T-helper 17 cell (primary cell): ENCODE data around the gene BHLHE40. TPM values are rescaled to one million over a fixed set of nuclear protein-coding genes. Genes with fewer than 3 reads are reported as not detected.

Source experiments
- ATAC-seq: fragments of 150-1000 bp; cut with Tn5 transposase; 2 replicates; pipeline ENCODE4 v1.10.0; 2021; ENCODE audit warnings: mild to moderate bottlenecking, moderate library complexity
- DNase-seq, 3 donors: peaks; one replicate each; pipeline versions ENCODE4 v3.0.0 to v3.0.0-alpha.2; 2020 to 2021
- H3K9me3 ChIP-seq: one replicate; pipeline ENCODE4 v1.7.0; 2013; ENCODE audit warnings: low read length, mild to moderate bottlenecking; ENCODE audit not compliant: control insufficient read depth, poor library complexity, severe bottlenecking
- H3K27ac Mint-ChIP-seq: one replicate; pipeline ENCODE4 v1.8.0; 2022; ENCODE audit warnings: mild to moderate bottlenecking, moderate library complexity, mixed read lengths
- H3K27me3 Mint-ChIP-seq: one replicate; pipeline ENCODE4 v1.8.0; 2022; ENCODE audit warnings: mixed read lengths
- H3K36me3 Mint-ChIP-seq: one replicate; pipeline ENCODE4 v1.8.0; 2022; ENCODE audit warnings: low read depth, mixed read lengths
- H3K4me1 Mint-ChIP-seq: one replicate; pipeline ENCODE4 v1.8.0; 2022; ENCODE audit warnings: mild to moderate bottlenecking, mixed read lengths
- H3K4me3 Mint-ChIP-seq: one replicate; pipeline ENCODE4 v1.8.0; 2022; ENCODE audit warnings: mild to moderate bottlenecking, moderate library complexity, mixed read lengths
- total RNA-seq, 4 donors: library from RNA in 2 of 4; stranded (reverse) in 2 of 4; gene quantifications; one replicate each; pipeline ENCODE4 v1.2.3 and lab custom pipeline; 2022 to 2026

BHLHE40 gene
- total RNA-seq, 2 donors from 2014 or later, result 295 to 329 TPM

DNA sequence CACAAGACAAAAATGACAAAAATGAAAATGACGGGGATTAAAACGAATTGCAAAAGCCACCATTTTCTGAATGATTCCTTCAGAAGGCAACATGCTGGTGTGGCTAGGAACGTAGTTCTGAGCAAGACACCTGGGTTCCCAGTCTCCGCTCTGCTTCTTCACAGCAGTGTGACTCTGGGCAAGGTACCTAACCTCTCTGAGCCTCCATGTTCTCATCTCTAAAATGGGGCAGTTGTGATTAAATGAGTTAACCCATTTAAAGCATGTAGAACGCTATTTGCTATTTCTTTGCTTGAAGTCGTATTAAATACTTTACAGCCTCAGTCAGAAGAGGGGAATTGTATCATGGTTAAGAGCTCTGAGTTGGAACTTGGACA lies 23.6 kb downstream of the BHLHE40 start:
- no peaks in the 10 kb centered on the region for H3K9me3 ChIP-seq
- DNase-seq, result no peak
- ATAC-seq, result no peak
- no peaks in the 10 kb centered on the region for H3K27me3 Mint-ChIP-seq
- H3K4me1 Mint-ChIP-seq, result peaks cover 32% of the 10 kb centered on the region
- peak overlapping the region; percentile 31 for H3K4me3 Mint-ChIP-seq
- H3K36me3 Mint-ChIP-seq, result no peaks in the 10 kb centered on the region
- peak overlapping the region; percentile 79 for H3K27ac Mint-ChIP-seq

DNA sequence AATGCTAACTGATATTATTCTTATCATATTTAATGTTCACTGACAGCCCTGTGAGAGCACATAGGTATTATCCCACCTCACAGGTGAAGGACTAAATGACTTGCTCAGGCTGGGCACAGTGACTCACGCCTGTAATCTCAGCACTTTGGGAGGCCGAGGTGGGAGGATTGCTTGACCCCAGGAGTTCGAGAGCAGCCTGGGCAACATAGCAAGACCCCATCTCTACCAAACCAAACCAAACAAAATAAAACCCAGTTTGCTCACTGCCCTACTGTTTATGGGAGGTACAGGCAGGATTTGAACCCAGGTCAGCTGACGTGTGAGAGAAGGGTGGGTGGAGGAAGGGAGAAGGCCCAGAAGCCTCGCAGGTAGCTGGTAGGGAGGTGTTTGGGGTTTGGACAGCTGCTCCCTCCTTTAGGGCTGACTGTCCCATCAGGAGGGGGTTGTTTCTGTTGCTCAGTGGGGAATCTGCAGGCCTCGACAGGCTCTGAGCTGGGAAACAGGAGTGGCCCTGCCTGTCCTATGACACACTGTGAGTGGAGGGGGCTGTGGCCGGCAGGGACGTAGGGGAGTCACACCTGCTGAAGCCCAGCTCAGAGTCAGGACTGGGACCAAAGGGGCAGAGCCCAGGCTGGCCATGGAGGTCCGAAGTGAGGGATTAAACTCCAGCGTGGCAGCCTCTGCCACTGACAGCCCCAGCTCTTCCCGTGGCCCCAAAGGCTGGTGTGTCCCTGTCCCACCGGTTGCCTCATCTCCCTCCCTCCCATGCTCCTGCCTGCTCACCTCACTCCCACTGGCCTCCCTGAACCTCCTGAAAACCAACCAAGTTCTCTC lies 25.3 kb downstream of the BHLHE40 start:
- Mint-ChIP-seq H3K4me3 (no peak overlapping the region), H3K4me1 (peaks cover 35% of the 10 kb centered on the region), H3K36me3 (peaks cover 3% of the 10 kb centered on the region), H3K27ac (peak overlapping the region; percentile 95), H3K27me3 (no peaks in the 10 kb centered on the region)
- ATAC-seq, result no peak
- no peaks in the 10 kb centered on the region for H3K9me3 ChIP-seq
- DNase-seq, result no peak

DNA sequence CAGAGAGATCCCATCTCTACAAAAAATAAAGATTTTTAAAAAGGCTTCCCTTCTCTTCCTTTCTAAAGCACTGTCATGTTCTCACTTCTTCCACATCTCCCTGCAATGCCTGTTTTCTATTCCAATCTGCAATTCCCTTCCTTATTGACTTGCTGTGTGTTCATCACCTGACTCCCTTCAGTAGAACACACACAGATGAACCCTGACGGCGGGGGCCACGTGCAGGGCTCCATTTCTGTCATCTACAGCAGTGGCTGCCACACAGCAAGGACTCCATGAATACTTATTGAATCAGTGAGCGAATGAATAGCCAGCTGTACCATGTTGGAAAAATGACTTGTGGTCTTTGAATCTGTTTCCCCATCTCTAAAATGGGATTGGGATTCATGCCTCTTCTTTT lies 26.1 kb downstream of the BHLHE40 start:
- Mint-ChIP-seq H3K4me1 (peaks cover 30% of the 10 kb centered on the region), H3K27ac (peak overlapping the region; percentile 95)
- ATAC-seq, result no peak

DNA sequence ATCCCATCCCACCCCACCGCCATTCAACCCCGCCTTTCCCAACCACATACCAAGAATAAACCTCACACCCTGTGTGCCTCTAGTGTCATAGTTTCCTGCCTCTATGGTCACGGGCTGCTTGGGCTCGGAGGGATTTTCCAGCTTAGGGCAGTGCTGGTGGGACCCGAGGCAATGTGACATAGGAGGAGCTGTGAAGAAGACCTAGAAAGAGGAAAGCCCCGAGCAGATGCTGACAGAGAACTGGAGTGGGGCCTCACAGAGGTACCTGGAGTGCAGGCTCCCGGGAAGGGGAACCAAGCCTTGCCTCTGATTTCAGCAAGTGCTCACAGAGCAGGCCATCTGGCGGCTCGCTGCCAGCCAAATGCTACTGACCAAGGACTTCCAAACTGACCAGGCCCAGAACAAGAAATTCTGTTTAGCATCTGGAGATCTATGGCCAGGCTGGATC lies 27.5 kb downstream of the BHLHE40 start:
- peak overlapping the region; percentile 63 for H3K4me3 Mint-ChIP-seq
- peak overlapping the region; percentile 95 for H3K27ac Mint-ChIP-seq
- H3K36me3 Mint-ChIP-seq, result peaks cover 3% of the 10 kb centered on the region
- peaks cover 38% of the 10 kb centered on the region for H3K4me1 Mint-ChIP-seq
- H3K9me3 ChIP-seq, result no peaks in the 10 kb centered on the region
- DNase-seq (peak; percentile 45 to 71 (median 63)), ATAC-seq (peak; percentile 93)
- H3K27me3 Mint-ChIP-seq, result no peaks in the 10 kb centered on the region

More for the DNA sequence above, 26.1 kb downstream of the BHLHE40 start:
- H3K4me3 Mint-ChIP-seq, result no peak overlapping the region
- DNase-seq, result no peak
- H3K9me3 ChIP-seq, result no peaks in the 10 kb centered on the region
- no peaks in the 10 kb centered on the region for H3K27me3 Mint-ChIP-seq
- H3K36me3 Mint-ChIP-seq, result peaks cover 3% of the 10 kb centered on the region

DNA sequence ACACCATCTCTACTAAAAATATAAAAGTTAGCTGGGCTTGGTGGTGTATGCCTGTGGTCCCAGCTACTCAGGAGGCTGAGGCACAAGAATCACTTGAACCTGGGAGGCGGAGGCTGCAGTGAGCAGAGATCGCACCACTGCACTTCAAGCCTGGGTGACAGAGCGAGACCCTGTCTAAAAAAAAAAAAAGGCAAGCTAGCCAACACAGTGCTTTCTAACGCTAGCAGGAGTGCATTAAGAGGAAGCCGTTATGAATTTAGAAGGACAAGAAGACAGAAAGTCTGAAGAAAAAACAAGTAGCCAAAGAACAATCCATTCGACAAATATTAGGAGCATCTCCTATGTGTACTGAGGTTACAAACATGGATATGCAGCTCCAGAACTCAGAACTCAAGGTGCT lies 28.6 kb downstream of the BHLHE40 start:
- Mint-ChIP-seq H3K4me3 (no peak overlapping the region), H3K36me3 (peaks cover 3% of the 10 kb centered on the region), H3K4me1 (peaks cover 37% of the 10 kb centered on the region), H3K27me3 (no peaks in the 10 kb centered on the region), H3K27ac (peak overlapping the region; percentile 95)
- ATAC-seq (no peak), DNase-seq (no peak)
- no peaks in the 10 kb centered on the region for H3K9me3 ChIP-seq

DNA sequence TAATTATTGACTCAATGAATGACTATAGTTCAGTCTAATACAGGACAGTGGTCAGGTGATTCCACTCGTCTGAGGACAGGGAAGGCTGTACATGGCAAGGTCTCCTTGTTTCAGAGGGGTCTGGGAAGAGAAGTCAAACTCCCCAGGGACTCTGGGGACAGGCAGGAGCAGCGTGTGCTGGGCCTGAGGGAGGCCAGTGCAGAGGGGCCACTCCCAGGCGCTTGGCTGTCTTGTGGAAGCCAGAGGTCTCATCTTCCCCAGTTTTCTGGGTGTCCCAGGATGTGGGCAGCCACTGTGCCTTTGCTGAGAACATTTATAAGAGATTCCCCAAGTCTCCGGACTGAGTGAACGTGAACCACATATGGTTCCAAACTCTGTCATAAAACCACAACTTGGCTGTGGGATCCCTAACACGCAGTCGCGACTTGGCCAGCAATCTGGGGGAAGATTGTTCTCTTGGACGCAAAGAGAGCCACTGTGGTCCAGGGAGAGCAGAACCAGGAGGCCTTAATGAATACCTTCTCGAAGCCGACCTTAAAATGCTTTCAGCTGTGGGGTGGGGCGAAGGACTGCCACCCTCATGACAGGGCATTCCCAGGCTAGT lies 30.4 kb downstream of the BHLHE40 start:
- DNase-seq, result no peak
- H3K4me1 Mint-ChIP-seq, result peaks cover 40% of the 10 kb centered on the region

DNA sequence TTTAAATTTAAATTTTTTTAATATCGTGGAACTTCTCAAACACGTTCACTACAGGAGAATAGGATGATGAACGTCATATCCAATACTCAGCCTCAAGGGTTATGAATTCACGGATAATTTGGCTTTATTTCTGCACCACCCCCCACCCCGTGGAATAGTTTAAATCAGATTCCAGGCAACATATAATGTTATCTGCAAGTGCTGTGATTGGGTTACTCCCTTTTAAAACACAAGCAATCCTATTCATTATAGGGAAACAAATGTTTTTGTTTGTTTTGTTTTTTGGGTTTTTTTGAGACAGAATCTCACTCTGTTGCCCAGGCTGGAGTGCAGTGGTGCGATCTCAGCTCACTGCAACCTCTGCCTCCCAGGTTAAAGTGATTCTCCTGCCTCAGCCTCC lies 30.9 kb downstream of the BHLHE40 start:
- Mint-ChIP-seq H3K36me3 (peaks cover 3% of the 10 kb centered on the region), H3K27me3 (no peaks in the 10 kb centered on the region), H3K4me3 (no peak overlapping the region), H3K4me1 (peaks cover 38% of the 10 kb centered on the region), H3K27ac (peak overlapping the region; percentile 73)
- ATAC-seq, result no peak
- no peaks in the 10 kb centered on the region for H3K9me3 ChIP-seq
- no peak for DNase-seq

More for the DNA sequence above, 30.4 kb downstream of the BHLHE40 start:
- Mint-ChIP-seq H3K36me3 (peaks cover 3% of the 10 kb centered on the region), H3K27me3 (no peaks in the 10 kb centered on the region), H3K27ac (peak overlapping the region; percentile 95), H3K4me3 (no peak overlapping the region)
- no peak for ATAC-seq
- no peaks in the 10 kb centered on the region for H3K9me3 ChIP-seq

DNA sequence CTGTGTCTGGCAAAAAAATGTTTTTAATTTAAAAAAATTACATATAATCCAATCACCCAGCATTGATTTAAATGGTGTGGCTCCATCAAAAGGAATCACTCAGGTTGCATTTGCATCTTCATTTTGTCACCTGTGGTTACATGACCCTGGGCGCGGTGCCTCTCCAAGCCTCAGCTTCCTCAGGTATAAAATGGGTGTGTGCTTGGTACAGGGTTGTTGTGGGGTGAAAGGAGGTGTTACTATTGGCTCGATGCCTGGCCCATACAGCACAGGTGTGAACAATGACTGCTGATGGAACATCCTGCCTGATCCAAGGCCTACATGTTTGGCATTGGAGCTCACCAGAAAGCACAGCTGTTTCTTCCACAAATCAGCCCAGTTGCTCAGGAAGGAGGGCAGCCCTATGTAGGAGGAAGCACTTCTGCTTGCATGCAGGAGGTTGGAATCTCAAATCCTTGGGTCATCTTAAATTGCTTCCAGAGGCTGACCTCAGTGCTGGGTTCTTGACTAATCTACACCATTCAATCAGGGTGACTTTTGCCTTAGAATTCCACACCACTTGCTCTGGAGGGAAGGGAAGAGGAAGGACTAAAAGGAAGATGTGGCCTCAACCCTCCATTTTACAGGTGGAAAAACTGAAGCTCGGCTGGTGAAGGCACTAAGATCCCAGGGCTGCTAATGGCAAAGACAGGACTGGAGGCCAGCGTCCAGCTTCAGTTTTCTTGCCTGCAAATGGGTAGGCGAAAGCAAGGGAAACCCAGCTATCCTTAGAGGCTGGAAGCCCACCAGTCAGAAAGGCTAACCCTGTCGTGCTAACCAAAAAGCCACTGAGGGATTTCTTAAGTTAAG lies 31.7 kb downstream of the BHLHE40 start:
- H3K9me3 ChIP-seq, result no peaks in the 10 kb centered on the region
- Mint-ChIP-seq H3K4me1 (peaks cover 36% of the 10 kb centered on the region), H3K27ac (peak overlapping the region; percentile 73), H3K4me3 (peak overlapping the region; percentile 43), H3K27me3 (no peaks in the 10 kb centered on the region), H3K36me3 (peaks cover 3% of the 10 kb centered on the region)
- ATAC-seq (peak; percentile 17), DNase-seq (no peak)

DNA sequence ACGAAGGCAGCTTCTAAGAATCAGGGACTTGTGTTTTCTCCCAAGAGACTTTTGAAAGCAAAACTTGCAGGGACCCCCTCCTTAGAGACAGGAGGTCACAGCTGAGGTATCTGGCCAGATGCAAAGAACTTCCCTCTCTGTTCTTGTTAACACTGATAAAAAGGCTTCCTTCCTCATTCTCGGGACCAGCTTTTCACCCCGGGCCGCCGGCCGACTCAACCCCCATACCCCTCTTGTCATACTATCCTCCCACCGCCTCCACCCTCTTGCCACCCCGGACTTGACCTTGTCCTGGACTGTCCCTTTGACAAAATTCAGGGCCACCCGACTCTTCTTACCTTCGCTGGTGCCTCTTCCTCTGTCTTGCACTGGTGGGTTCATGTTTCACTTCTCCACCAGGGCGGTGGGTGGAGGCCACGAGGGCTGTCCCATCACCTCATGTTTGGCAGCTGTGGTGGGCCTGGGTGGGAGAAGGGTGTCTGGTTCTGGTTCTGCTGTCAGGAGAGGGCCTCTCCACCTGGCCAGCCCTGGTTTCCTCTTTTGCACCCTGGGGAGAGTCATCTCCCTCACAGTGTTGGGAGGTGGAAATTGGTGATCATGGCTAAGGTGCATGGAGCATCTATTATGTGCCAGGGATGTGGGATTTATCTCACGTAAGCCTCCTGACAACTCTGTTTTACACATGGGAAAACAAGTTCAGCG lies 32.5 kb downstream of the BHLHE40 start:
- no peak for DNase-seq
- H3K27me3 Mint-ChIP-seq, result no peaks in the 10 kb centered on the region
- ATAC-seq, result peak; percentile 12
- H3K4me1 Mint-ChIP-seq, result peaks cover 41% of the 10 kb centered on the region
- no peak overlapping the region for H3K4me3 Mint-ChIP-seq
- peaks cover 3% of the 10 kb centered on the region for H3K36me3 Mint-ChIP-seq
- H3K27ac Mint-ChIP-seq, result peak overlapping the region; percentile 73
- no peaks in the 10 kb centered on the region for H3K9me3 ChIP-seq

DNA sequence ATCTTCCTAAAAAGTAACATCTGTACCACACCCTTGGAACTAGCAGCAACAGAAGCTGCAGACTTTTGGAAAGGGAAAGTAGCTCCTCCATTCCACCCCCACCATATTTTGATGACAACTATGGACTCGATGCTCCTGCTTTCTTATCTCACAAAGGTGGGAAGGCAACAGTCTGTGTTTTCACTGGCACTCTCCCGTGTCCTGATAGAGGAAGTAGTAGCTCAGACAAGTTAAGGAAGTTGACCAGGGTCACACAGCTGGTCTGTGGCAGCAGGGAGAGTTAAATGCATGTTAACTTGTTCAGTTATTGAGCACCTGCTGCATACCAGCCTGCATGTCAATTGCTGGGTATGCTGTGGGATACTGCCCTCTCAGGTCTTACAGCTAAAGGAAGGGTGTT lies 33.1 kb downstream of the BHLHE40 start:
- ATAC-seq (no peak), DNase-seq (no peak)
- peaks cover 3% of the 10 kb centered on the region for H3K36me3 Mint-ChIP-seq
- no peaks in the 10 kb centered on the region for H3K9me3 ChIP-seq
- H3K27ac Mint-ChIP-seq, result peak overlapping the region; percentile 73
- no peaks in the 10 kb centered on the region for H3K27me3 Mint-ChIP-seq
- no peak overlapping the region for H3K4me3 Mint-ChIP-seq
- peaks cover 41% of the 10 kb centered on the region for H3K4me1 Mint-ChIP-seq

DNA sequence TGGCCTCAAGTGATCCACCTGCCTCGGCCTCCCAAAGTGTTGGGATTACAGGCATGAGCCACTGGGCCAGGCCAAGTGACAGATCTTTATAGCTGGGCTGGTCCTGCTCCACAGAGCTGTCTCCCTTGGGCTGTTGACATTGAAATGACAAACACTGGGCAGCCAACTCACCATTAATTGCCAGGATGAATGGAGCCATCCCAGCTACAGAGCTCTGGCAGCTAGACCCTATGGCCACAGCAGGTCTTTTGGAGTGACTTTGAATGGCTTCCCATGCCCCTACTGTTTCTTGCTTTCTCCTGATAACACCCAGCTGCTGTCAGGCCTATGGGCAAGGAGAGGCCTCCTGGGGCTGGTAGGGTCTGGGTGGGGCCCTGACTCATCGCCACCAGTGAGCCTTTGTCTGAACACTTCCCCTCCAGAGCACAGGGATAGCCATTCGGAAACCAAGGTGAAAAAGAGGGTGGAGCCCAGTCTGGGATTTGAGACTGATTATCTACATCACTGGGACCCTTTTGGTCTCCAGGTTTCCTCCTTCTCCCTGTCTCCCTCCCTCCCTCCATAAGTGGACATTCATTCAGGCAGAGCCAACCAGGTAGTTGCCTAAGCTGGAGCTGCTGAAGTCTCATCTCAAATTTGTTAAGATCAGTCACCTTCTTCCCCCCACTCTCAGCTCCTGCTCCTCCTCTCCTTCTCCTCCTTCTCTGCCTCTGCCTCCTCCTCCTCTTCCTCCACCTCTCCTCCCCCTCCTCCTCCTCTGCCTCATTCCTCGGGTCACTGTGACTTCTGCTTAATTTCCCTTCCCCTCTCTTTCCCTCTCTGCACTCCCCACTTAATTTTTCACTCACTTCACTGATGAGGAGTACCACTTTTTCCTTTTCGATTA lies 34.0 kb downstream of the BHLHE40 start:
- H3K27me3 Mint-ChIP-seq, result no peaks in the 10 kb centered on the region
- ATAC-seq (no peak), DNase-seq (no peak)
- H3K4me1 Mint-ChIP-seq, result peaks cover 45% of the 10 kb centered on the region
- H3K27ac Mint-ChIP-seq, result peak overlapping the region; percentile 98
- no peak overlapping the region for H3K4me3 Mint-ChIP-seq
- no peaks in the 10 kb centered on the region for H3K9me3 ChIP-seq
- H3K36me3 Mint-ChIP-seq, result peaks cover 3% of the 10 kb centered on the region

DNA sequence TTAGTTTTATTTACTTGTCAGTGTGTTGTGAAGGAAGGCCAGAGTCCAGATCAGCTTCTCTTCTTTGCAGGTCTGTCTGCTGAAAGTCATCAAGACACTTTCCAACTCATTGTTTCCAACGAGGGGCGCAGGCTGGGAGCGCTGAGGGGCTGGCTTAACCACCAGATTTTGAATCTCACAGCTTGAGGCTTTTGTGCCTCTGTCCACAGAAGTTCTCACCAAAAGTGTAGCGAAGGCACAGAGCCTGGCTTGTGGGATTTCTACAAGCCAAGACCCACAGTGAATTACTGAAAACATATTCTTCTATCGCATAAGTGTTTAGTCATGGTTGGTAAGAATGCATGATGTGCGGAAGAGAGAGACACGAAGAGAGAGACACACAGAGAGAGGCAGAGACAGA lies 35.2 kb downstream of the BHLHE40 start:
- peaks cover 50% of the 10 kb centered on the region for H3K4me1 Mint-ChIP-seq
- DNase-seq (no peak), ATAC-seq (no peak)
- peak overlapping the region; percentile 98 for H3K27ac Mint-ChIP-seq
- no peaks in the 10 kb centered on the region for H3K9me3 ChIP-seq
- no peaks in the 10 kb centered on the region for H3K36me3 Mint-ChIP-seq
- no peaks in the 10 kb centered on the region for H3K27me3 Mint-ChIP-seq
- H3K4me3 Mint-ChIP-seq, result peak overlapping the region; percentile 10
